MCF 10A (cell line): Measurements from ENCODE around the gene ARL5C. TPM values are rescaled to one million over a fixed set of nuclear protein-coding genes. Genes with fewer than 3 reads are reported as not detected.
A peak's percentile ranks its signal among the peaks of the same experiment; 100 is the strongest.

Experiments
- BruUV-seq: library from RNA; stranded (reverse); fragments of 400-500 nt; replicated peaks from 2 replicates; lab custom pipeline; 2021; lab: Mats Ljungman, UMichigan
- CTCF ChIA-PET: fragments of 300-600 bp; sonication (Branson Sonifier 250); formaldehyde crosslinking; extraction: SDS; loops from one replicate; lab custom pipeline; 2021; ENCODE audit warnings: antibody characterized with exemption, inconsistent platforms; lab: Yijun Ruan, JAX
- POLR2A ChIA-PET: fragments of 300-600, 350-650 bp; sonication (Branson Sonifier 250); formaldehyde crosslinking; extraction: SDS; loops from one replicate; lab custom pipeline; 2020; ENCODE audit warnings: antibody characterized with exemption, inconsistent platforms; lab: Yijun Ruan, JAX
- DNase-seq: peaks from one replicate; pipeline ENCODE4 v3.0.0-alpha.2; 2018; ENCODE audit not compliant: unreplicated experiment
- H3K27ac Mint-ChIP-seq: one replicate; pipeline ENCODE4 v1.8.0; 2022; ENCODE audit warnings: mild to moderate bottlenecking, low read depth, mixed read lengths; ENCODE audit not compliant: unreplicated experiment
- H3K27me3 Mint-ChIP-seq: one replicate; pipeline ENCODE4 v1.8.0; 2022; ENCODE audit warnings: mixed read lengths; ENCODE audit not compliant: insufficient read depth, unreplicated experiment
- H3K36me3 Mint-ChIP-seq: one replicate; pipeline ENCODE4 v1.8.0; 2022; ENCODE audit warnings: mild to moderate bottlenecking, moderate library complexity, mixed read lengths; ENCODE audit not compliant: insufficient read depth, unreplicated experiment
- H3K4me1 Mint-ChIP-seq: one replicate; pipeline ENCODE4 v1.8.0; 2022; ENCODE audit warnings: mixed read lengths; ENCODE audit not compliant: insufficient read depth, unreplicated experiment
- H3K4me3 Mint-ChIP-seq: one replicate; pipeline ENCODE4 v1.8.0; 2022; ENCODE audit warnings: mild to moderate bottlenecking, moderate library complexity, mixed read lengths; ENCODE audit not compliant: unreplicated experiment
- H3K9me3 Mint-ChIP-seq: one replicate; pipeline ENCODE4 v1.8.0; 2022; ENCODE audit warnings: mixed read lengths; ENCODE audit not compliant: unreplicated experiment
- CTCF ChIP-seq: fragments of 200-600 bp; IDR thresholded peaks from one replicate; pipeline ENCODE4 v1.8.0; 2022; ENCODE audit warnings: antibody characterized with exemption, mild to moderate bottlenecking; ENCODE audit not compliant: unreplicated experiment
- intact Hi-C: fragments of 100-400 bp; cut with micrococcal nuclease; formaldehyde crosslinking; loops from 2 replicates; pipeline ENCODE4 v1.14.1; 2022
- total RNA-seq: library from RNA; stranded (reverse); gene quantifications from 2 replicates; pipeline ENCODE4 v1.2.3, GENCODE V29; 2022

ARL5C gene
- total RNA-seq, 1 experiment from 2014 or later = not detected

- ChIA-PET POLR2A (interaction anchor here (0.7 to 3.1 kb wide), 3 partner anchors 11 to 182 kb away, joined by 3 to 15 read pairs (median 5); partner anchors contain the start of gene RPL19), CTCF (interaction anchor here (0.6 to 5.1 kb wide), 17 partner anchors 11 to 190 kb away, joined by 3 to 44 read pairs (median 3); no protein-coding TSS in a partner anchor)
- DNase-seq = peak; percentile 80
- Mint-ChIP-seq H3K36me3 (no peaks in the 10 kb centered on the region), H3K4me3 (no peak overlapping the region), H3K27me3 (peaks cover 22% of the 10 kb centered on the region), H3K9me3 (no peaks in the 10 kb centered on the region), H3K4me1 (peaks cover 18% of the 10 kb centered on the region), H3K27ac (no peak overlapping the region)
- intact Hi-C loops = loop anchor here (1.0 to 5.0 kb wide), 2 partner anchors 33 to 80 kb away; partner anchors contain the start of gene CACNB1
- peak; percentile 68 for TF ChIP-seq CTCF
- no TSS peak for BruUV-seq
Observed at GRCh38 chr17:39164675-39165143, 1.3 kb downstream of the ARL5C start.

GRCh38 chr17:39161962-39162361, 4.0 kb downstream of the ARL5C start:
- TF ChIP-seq CTCF = no peak
- H3K27me3 Mint-ChIP-seq = peaks cover 22% of the 10 kb centered on the region
- BruUV-seq = no TSS peak
- H3K4me1 Mint-ChIP-seq = peaks cover 16% of the 10 kb centered on the region
- H3K4me3 Mint-ChIP-seq = no peak overlapping the region
- intact Hi-C loops = loop anchor here (5.0 kb wide), 1 partner anchor 35 kb away; the partner anchor contains the start of gene CACNB1
- no peak overlapping the region for H3K27ac Mint-ChIP-seq
- no peak for DNase-seq
- no peaks in the 10 kb centered on the region for H3K36me3 Mint-ChIP-seq
- ChIA-PET POLR2A (interaction anchor here (0.7 to 1.1 kb wide), 2 partner anchors 9 to 178 kb away, joined by 3 to 5 read pairs; no protein-coding TSS in a partner anchor), CTCF (interaction anchor here (0.7 to 1.7 kb wide), 3 partner anchors 9 to 29 kb away, joined by 4 to 6 read pairs (median 6); no protein-coding TSS in a partner anchor)
- no peaks in the 10 kb centered on the region for H3K9me3 Mint-ChIP-seq

- no peak for DNase-seq
- no peak overlapping the region for H3K27ac Mint-ChIP-seq
- ChIA-PET CTCF (interaction anchor here (0.8 to 1.5 kb wide), 3 partner anchors 48 to 176 kb away, joined by 3 to 9 read pairs (median 4); no protein-coding TSS in a partner anchor), POLR2A (no interaction called here)
- intact Hi-C loops = loop anchor here (10.0 kb wide), 1 partner anchor 484 kb away; the partner anchor contains the start of gene EPOP
- no TSS peak for BruUV-seq
- peaks cover 5% of the 10 kb centered on the region for H3K4me1 Mint-ChIP-seq
- no peak overlapping the region for H3K4me3 Mint-ChIP-seq
- H3K27me3 Mint-ChIP-seq = no peaks in the 10 kb centered on the region
- no peaks in the 10 kb centered on the region for H3K9me3 Mint-ChIP-seq
- H3K36me3 Mint-ChIP-seq = peaks cover 11% of the 10 kb centered on the region
- TF ChIP-seq CTCF = no peak
Observed at GRCh38 chr17:39158623-39159022, 7.3 kb downstream of the ARL5C start.

GRCh38 chr17:39156491-39156890, 9.5 kb downstream of the ARL5C start:
- TF ChIP-seq CTCF = no peak
- intact Hi-C loops = loop anchor here (10.0 kb wide), 1 partner anchor 482 kb away; the partner anchor contains the start of gene EPOP
- Mint-ChIP-seq H3K4me3 (no peak overlapping the region), H3K9me3 (no peaks in the 10 kb centered on the region), H3K4me1 (peaks cover 17% of the 10 kb centered on the region), H3K36me3 (peaks cover 20% of the 10 kb centered on the region), H3K27me3 (no peaks in the 10 kb centered on the region), H3K27ac (no peak overlapping the region)
- ChIA-PET POLR2A (interaction anchor here (0.6 to 1.6 kb wide), 2 partner anchors 44 to 173 kb away, joined by 3 to 4 read pairs; partner anchors contain the start of gene RPL19), CTCF (interaction anchor here (0.8 to 1.6 kb wide), 3 partner anchors 12 to 173 kb away, joined by 3 to 5 read pairs (median 4); no protein-coding TSS in a partner anchor)
- no TSS peak for BruUV-seq
- no peak for DNase-seq
